ENCODE data around the gene SIM2. TPM values are rescaled to one million over a fixed set of nuclear protein-coding genes. Genes with fewer than 3 reads are reported as not detected.

The SIM2 gene
- total RNA-seq, 2 experiments from 2014 or later, result not detected

- intact Hi-C loops (cut with micrococcal nuclease; ENCODE audit: unreplicated experiment), result no loop called here
- H3K9me2 ChIP-seq (ENCODE audit: insufficient read depth, low read length), result no peaks in the 10 kb centered on the region
Measured at GRCh38 chr21:36699546-36700294, 805 bp downstream of the SIM2 start.

GRCh38 chr21:36700295-36700970, 1.5 kb downstream of the SIM2 start:
- Histone ChIP-seq H3K36me3 (ENCODE audit: insufficient read depth, low read length) (no peaks in the 10 kb centered on the region), H3K4me1 (ENCODE audit: insufficient read depth, low read length, poor library complexity, severe bottlenecking) (no peaks in the 10 kb centered on the region), H4K20me1 (ENCODE audit: insufficient read depth, low read length) (no peaks in the 10 kb centered on the region), H2AFZ (ENCODE audit: low read length) (no peak overlapping the region), H3K4me3 (ENCODE audit: low read depth, low read length, poor library complexity, severe bottlenecking) (no peak overlapping the region), H3K79me2 (ENCODE audit: insufficient read depth, low read depth, low read length) (no peaks in the 10 kb centered on the region), H3K4me2 (ENCODE audit: low read length) (no peak overlapping the region), H3K9me3 (ENCODE audit: low read length) (no peaks in the 10 kb centered on the region), H3K9me2 (ENCODE audit: insufficient read depth, low read length) (no peaks in the 10 kb centered on the region), H3K27ac (ENCODE audit: low read depth, low read length, poor library complexity, severe bottlenecking) (no peak overlapping the region)
- no peak for DNase-seq (ENCODE audit: low spot score)
- POLR2A ChIA-PET, result no interaction called here
- intact Hi-C loops (cut with micrococcal nuclease; ENCODE audit: unreplicated experiment), result no loop called here
- no peak for TF ChIP-seq EZH2phosphoT487 (IDR thresholded peaks at IDR 0.05; ENCODE audit: borderline replicate concordance, low read depth, low read length)
- CTCF ChIA-PET (ENCODE audit: unreplicated experiment), result no interaction called here
- no TSS peak for BruUV-seq (replicated peaks)

More at GRCh38 chr21:36699546-36700294, 805 bp downstream of the SIM2 start:
- ChIA-PET CTCF (ENCODE audit: unreplicated experiment) (no interaction called here), POLR2A (no interaction called here)
- no peak overlapping the region for H3K27ac ChIP-seq (ENCODE audit: low read depth, low read length, poor library complexity, severe bottlenecking)
- H3K4me1 ChIP-seq (ENCODE audit: insufficient read depth, low read length, poor library complexity, severe bottlenecking), result no peaks in the 10 kb centered on the region
- no peak for TF ChIP-seq CTCF (conservative IDR thresholded peaks at IDR 0.05; ENCODE audit: low read length)
- no peak for TF ChIP-seq EZH2phosphoT487 (IDR thresholded peaks at IDR 0.05; ENCODE audit: borderline replicate concordance, low read depth, low read length)
- no peaks in the 10 kb centered on the region for H3K36me3 ChIP-seq (ENCODE audit: insufficient read depth, low read length)
- H3K4me3 ChIP-seq (ENCODE audit: low read depth, low read length, poor library complexity, severe bottlenecking), result no peak overlapping the region
- no peak overlapping the region for H3K4me2 ChIP-seq (ENCODE audit: low read length)
- no peaks in the 10 kb centered on the region for H3K9me3 ChIP-seq (ENCODE audit: low read length)
- no peaks in the 10 kb centered on the region for H4K20me1 ChIP-seq (ENCODE audit: insufficient read depth, low read length)
- no peak for DNase-seq (ENCODE audit: low spot score)
- BruUV-seq (replicated peaks), result no TSS peak
- no peaks in the 10 kb centered on the region for H3K79me2 ChIP-seq (ENCODE audit: insufficient read depth, low read depth, low read length)
- no peak overlapping the region for H2AFZ ChIP-seq (ENCODE audit: low read length)

GRCh38 chr21:36700971-36701755, 2.2 kb downstream of the SIM2 start:
- H3K9me3 ChIP-seq (ENCODE audit: low read length), result no peaks in the 10 kb centered on the region
- no TSS peak for BruUV-seq (replicated peaks)
- no peaks in the 10 kb centered on the region for H3K4me1 ChIP-seq (ENCODE audit: insufficient read depth, low read length, poor library complexity, severe bottlenecking)
- no peak overlapping the region for H3K27ac ChIP-seq (ENCODE audit: low read depth, low read length, poor library complexity, severe bottlenecking)
- H3K4me3 ChIP-seq (ENCODE audit: low read depth, low read length, poor library complexity, severe bottlenecking), result no peak overlapping the region
- H3K4me2 ChIP-seq (ENCODE audit: low read length), result no peak overlapping the region
- CTCF ChIA-PET (ENCODE audit: unreplicated experiment), result no interaction called here
- H3K79me2 ChIP-seq (ENCODE audit: insufficient read depth, low read depth, low read length), result no peaks in the 10 kb centered on the region
- H3K36me3 ChIP-seq (ENCODE audit: insufficient read depth, low read length), result no peaks in the 10 kb centered on the region
- no peaks in the 10 kb centered on the region for H3K9me2 ChIP-seq (ENCODE audit: insufficient read depth, low read length)
- intact Hi-C loops (cut with micrococcal nuclease; ENCODE audit: unreplicated experiment), result no loop called here
- H4K20me1 ChIP-seq (ENCODE audit: insufficient read depth, low read length), result no peaks in the 10 kb centered on the region
- DNase-seq (ENCODE audit: low spot score), result no peak
- H2AFZ ChIP-seq (ENCODE audit: low read length), result no peak overlapping the region
- POLR2A ChIA-PET, result no interaction called here
- TF ChIP-seq CTCF (conservative IDR thresholded peaks at IDR 0.05; ENCODE audit: low read length) (no peak), EZH2phosphoT487 (IDR thresholded peaks at IDR 0.05; ENCODE audit: borderline replicate concordance, low read depth, low read length) (no peak)

All from OCI-LY7 (cell line).